ENCODE measurements around the gene NEK1. TPM values are rescaled to one million over a fixed set of nuclear protein-coding genes. Genes with fewer than 3 reads are reported as not detected.

Gene NEK1
- total and polyA plus RNA-seq, 7 donors: 3.0 to 8.8 (median 7.6) TPM

DNA sequence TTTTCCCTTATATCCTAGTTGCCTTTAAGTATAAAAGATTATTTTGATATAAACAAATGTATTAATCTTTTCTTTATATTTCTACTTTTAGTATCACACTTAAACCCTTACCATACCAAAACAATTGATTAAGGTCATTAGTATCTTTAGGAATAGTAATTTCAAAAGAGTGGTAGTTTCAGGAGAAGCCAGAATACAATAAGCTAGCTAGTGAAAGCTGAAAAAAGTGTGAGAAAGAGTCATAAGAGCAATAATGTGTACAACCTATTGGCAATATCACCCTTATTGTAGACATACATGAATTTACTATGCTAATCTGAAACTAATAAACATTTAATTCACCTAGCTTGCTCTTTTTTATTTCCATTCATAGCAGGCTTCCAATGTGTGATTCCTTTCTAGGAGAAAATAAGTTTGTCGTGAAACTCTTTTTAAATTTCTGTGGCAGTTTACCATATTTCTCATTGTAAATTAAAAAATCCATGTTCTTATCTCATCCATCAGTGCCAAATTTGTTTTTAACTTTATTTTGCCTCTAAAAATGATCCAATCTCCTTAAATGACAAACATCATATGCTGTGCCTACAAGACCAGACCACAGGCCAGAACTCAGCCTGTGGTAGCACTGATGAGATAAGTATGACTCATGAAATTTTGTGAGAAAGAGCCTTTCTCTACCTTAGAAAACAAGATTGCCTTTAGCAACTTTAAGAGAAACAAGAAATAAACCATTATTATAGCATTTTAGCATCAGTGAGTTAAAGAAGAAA, 8.1 kb downstream of the NEK1 start:
- intact Hi-C loops (cut with DNase I): no loop called here
- ATAC-seq: no peak
- no peak for DNase-seq
- peaks cover 11% of the 10 kb centered on the region for H3K4me1 ChIP-seq
- H3K36me3 ChIP-seq (ENCODE audit: insufficient read depth in 1 of 2, low read depth in 1 of 2): peaks cover 0 to 34% of the 10 kb centered on the region in 2 donors
- no peaks in the 10 kb centered on the region for H3K9me3 ChIP-seq
- no peaks in the 10 kb centered on the region for H3K27me3 ChIP-seq (ENCODE audit: insufficient read depth in 3 of 3, low read length in 2 of 3)
- WGBS, 3 donors: 36 to 91% (median 50%) methylated on average over 1 of the region's 1 CpG
- TF ChIP-seq, protein P1, sequence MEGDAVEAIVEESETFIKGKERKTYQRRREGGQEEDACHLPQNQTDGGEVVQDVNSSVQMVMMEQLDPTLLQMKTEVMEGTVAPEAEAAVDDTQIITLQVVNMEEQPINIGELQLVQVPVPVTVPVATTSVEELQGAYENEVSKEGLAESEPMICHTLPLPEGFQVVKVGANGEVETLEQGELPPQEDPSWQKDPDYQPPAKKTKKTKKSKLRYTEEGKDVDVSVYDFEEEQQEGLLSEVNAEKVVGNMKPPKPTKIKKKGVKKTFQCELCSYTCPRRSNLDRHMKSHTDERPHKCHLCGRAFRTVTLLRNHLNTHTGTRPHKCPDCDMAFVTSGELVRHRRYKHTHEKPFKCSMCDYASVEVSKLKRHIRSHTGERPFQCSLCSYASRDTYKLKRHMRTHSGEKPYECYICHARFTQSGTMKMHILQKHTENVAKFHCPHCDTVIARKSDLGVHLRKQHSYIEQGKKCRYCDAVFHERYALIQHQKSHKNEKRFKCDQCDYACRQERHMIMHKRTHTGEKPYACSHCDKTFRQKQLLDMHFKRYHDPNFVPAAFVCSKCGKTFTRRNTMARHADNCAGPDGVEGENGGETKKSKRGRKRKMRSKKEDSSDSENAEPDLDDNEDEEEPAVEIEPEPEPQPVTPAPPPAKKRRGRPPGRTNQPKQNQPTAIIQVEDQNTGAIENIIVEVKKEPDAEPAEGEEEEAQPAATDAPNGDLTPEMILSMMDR (IDR thresholded peaks at IDR 0.05): no peak
- H3K27ac ChIP-seq: no peak overlapping the region
- H3K4me3 ChIP-seq: no peak overlapping the region

DNA sequence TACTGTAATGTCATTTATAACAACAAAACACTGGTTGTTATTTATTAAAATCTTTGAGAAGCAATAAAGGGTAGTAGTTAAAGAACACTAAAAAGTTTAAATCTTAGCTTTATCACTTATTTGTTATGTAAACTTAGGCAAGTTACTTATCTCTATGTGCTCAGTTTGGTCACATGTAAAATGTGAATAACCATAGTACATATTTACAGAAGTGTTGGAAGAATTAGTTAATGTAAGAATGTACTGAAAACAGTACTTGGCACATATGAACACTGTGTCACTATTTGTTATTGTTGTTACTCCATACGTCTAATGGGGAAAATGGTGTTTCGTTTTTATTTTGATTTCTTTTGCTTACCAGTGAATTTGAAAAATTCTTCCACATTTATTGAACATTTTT, 9.1 kb downstream of the NEK1 start:
- Histone ChIP-seq H3K27me3 (ENCODE audit: insufficient read depth in 3 of 3, low read length in 2 of 3) (no peaks in the 10 kb centered on the region), H3K36me3 (ENCODE audit: insufficient read depth in 1 of 2, low read depth in 1 of 2) (peaks cover 0 to 35% of the 10 kb centered on the region in 2 donors), H3K4me3 (no peak overlapping the region), H3K27ac (no peak overlapping the region), H3K9me3 (no peaks in the 10 kb centered on the region), H3K4me1 (peaks cover 11% of the 10 kb centered on the region)
- intact Hi-C loops (cut with DNase I): no loop called here
- DNase-seq: no peak
- WGBS, 3 donors: 96 to 97% (median 96%) methylated on average over 2 of the region's 2 CpGs
- ATAC-seq: no peak
- TF ChIP-seq, protein P1 (IDR thresholded peaks at IDR 0.05): no peak

DNA sequence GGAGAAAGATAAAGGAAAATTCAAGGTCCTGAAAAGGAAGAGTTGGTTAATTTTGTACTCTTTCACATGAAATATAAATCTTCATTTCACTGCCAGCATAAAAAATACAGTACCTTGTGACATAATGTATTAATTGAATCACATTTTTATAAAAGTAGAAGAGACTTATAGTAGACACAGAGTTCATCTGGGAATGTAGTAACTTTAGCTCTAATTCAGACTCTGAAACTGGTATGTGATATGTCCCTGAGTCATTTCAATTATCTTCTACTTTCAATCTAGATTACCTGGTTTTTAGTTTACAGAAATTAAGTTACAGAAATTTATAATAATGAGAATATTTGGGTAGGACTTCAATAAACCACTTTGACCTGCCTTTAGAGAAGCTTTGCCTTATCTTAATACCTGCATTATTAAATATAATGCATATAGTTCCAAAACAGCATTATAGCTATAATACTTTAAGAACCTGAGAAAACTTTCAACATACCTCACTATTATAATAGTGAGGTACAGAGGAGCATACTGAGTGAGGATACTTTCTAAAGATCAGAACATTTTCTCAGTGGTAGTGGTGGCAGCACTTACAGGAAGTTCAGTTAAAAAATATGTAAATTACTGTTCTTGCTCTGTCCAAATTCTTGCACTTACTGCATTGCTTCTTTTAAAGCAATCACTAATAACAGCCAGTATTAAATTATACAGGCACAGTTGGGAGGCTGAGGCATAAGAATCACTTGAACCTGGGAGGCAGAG, 11.2 kb downstream of the NEK1 start:
- DNase-seq (no peak), ATAC-seq (no peak)
- H3K36me3 ChIP-seq (ENCODE audit: insufficient read depth in 1 of 2, low read depth in 1 of 2): peaks cover 0 to 46% of the 10 kb centered on the region in 2 donors
- no peaks in the 10 kb centered on the region for H3K9me3 ChIP-seq
- intact Hi-C loops (cut with DNase I): no loop called here
- H3K27me3 ChIP-seq (ENCODE audit: insufficient read depth in 3 of 3, low read length in 2 of 3): no peaks in the 10 kb centered on the region
- TF ChIP-seq, protein P1 (IDR thresholded peaks at IDR 0.05): no peak
- no peak overlapping the region for H3K4me3 ChIP-seq
- peaks cover 11% of the 10 kb centered on the region for H3K4me1 ChIP-seq
- no peak overlapping the region for H3K27ac ChIP-seq

DNA sequence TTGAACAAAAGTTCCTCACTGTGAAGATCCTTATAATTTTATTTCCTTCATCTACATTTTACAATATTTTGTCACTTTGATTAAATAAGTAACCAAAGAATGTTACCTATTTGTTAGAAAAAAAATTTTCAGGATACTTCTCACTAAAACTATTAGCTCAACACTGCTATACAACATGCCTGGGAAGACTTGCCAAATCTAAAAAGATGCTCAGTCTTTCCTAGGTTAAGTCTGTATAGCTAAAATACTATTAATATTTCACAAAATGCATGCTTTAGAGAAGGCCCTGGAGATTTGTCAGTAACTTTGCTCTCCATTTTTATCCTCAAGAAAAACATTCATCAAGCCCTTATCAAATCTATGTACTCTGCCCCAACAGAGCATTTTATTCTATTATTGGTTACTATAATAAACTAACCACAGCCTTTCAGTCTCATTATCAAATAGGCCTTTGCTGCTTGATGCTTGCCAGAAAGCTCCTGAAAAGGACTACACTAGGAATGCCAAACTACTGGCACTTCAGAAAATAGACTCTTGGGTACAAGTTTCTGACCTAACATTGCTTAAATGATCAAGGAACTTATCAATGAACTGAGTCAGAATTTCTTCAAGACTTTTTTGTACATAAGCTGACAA, 17.7 kb downstream of the NEK1 start:
- TF ChIP-seq, protein P1 (IDR thresholded peaks at IDR 0.05): no peak
- Histone ChIP-seq H3K36me3 (ENCODE audit: insufficient read depth in 1 of 2, low read depth in 1 of 2) (peaks cover 0 to 54% of the 10 kb centered on the region in 2 donors), H3K4me3 (no peak overlapping the region), H3K4me1 (no peaks in the 10 kb centered on the region), H3K9me3 (no peaks in the 10 kb centered on the region), H3K27me3 (ENCODE audit: insufficient read depth in 3 of 3, low read length in 2 of 3) (no peaks in the 10 kb centered on the region), H3K27ac (no peak overlapping the region)
- intact Hi-C loops (cut with DNase I): no loop called here
- ATAC-seq (no peak), DNase-seq (no peak)

Measured in psoas muscle (tissue), 8 donors.